NOMO-1 treated with dmso at 0.1 percent for 144 hours (cell line): ENCODE data around the gene FRMPD3.
"Not testable (repeated sequence)": the region's sequence is repeated elsewhere in the genome, so short reads cannot be mapped to it uniquely, and the experiment has no call there.

Experiments
- DNase-seq: peaks from one replicate; lab custom pipeline; 2025; ENCODE audit not compliant: unreplicated experiment; lab: John Stamatoyannopoulos, UW

FRMPD3 gene

GRCh38 chrX:107448998-107449835, at the start of gene FRMPD3:
Gene FRMPD3, plus strand, starts transcription at chrX:107449652. Its CDS starts 76,937 bp downstream, at chrX:107526589.
- no peak for DNase-seq

DNA sequence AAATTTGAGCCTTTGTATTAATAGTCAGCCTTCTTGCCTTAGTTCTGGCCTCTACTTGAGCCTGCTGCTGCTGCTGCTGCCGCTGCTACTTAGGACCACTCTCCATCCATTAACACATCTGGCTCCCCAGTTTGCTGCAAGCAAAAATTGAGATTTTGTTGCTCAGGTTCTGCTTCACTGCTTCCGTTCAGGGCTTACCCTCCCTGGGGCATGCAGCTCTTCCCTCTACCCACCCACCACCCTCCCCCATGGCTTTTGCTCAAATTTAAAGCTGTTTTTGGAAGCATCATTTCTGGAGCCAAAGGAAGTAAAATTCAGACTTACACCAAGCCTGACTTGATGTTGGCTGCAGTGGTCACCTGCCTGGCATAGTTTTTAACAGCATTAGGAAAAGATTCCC, 28.9 kb upstream of the FRMPD3 start:
- DNase-seq = no peak

DNA sequence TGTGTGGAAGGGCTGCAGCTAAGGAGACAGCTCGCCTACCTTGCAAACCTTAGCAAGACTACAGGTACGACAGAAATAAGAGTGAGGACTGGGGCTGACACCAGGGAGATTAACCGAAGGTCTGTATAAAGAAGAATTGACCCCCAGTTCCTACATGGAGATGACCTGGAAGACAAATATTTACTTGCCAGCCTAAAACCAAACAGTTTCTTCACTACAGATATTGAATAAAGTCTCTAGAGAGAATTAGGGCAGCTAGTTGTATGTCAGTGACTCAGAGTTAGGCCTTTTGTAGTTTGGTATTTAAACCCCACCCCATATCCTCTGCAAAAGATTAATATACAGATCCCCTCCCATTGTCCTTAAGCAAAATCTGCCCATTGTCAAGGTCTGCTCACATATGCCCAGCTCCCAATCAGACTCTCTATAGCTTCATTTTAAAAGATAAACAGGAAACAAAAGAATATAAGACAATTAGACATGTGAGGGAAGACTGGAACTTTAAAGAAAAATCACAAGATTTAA, 28.1 kb upstream of the FRMPD3 start:
- DNase-seq = no peak

- DNase-seq = no peak
Observed at GRCh38 chrX:107429090-107429489, 20.4 kb upstream of the FRMPD3 start.

- DNase-seq = no peak
Observed at GRCh38 chrX:107440187-107440586, 9.3 kb upstream of the FRMPD3 start.

- no peak for DNase-seq
Observed at GRCh38 chrX:107440692-107441091, 8.8 kb upstream of the FRMPD3 start.

DNA sequence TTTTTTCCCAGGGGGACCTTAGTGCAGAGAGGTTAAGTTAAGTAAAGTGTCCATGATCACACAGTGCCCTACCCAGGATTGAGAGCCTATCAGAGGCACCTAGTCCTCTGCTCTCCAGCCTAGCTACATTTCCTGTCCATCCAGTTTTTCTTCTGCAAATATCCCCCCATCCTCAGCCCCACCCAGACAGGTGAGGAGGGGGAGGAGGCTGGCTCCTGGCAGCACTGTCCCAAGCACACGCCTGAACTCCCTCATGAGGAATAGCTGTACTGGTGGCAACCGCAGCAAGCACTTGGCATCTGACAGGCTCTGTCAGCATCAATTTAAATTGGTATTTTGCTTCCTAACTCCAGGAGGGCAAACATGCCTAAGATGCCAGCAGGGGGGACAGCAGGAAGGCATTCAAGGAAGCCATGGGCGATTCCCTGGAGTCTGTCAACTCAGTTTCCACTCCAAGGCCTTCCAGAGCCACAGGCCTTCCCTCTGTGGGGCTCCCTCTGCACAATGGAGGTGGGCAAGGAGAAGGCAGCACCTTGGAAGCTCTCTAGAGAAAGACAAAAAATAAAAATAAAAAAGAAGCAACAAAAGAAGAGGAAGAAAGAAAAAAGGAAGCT, 6.4 kb upstream of the FRMPD3 start:
- no peak for DNase-seq

- DNase-seq = no peak
Observed at GRCh38 chrX:107445146-107445545, 4.3 kb upstream of the FRMPD3 start.

DNA sequence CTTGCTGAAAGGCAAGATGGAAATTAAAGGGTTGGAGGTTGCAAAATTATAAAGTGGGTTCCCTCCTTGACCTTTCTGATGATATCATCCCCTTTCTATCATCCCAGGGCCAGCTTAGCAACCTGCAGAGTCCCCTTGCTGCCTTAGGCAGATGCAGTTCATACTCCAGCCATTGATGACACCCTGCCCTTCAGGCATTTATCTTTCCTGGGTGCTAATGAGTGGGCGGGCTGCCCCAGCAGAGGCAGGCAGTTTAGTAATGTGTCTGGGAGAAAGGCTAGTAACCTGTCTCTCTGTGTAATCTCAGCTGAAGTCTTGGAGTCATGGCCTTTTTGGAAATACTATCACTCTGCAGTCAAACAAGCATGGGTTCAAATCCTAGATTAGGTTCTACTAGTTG, 3.8 kb upstream of the FRMPD3 start:
- no peak for DNase-seq

GRCh38 chrX:107447642-107448041, 1.8 kb upstream of the FRMPD3 start:
- DNase-seq = no peak

GRCh38 chrX:107448625-107448997, 841 bp upstream of the FRMPD3 start:
- no peak for DNase-seq

- no peak for DNase-seq
Observed at GRCh38 chrX:107450823-107451509, 1.5 kb downstream of the FRMPD3 start.

DNA sequence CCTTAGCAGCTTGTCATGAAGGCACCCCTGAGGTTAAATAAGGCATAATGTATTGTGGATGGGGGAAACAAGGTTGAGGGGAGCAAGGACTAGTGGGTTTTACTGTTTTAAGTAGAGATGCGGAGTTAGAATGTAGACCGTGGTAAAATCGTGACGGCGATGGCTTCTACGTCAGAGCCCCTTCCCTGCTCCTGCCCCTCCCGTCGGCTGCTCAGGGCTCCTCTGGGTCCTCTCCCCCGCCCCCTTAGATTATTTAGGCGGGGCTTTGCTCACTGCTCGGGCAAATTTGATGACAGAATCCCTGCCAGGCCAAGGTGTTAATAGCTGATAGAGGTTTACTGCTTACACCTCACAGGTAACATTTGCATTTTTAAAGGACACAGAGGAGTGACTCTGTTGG, 2.3 kb downstream of the FRMPD3 start:
- no peak for DNase-seq

GRCh38 chrX:107452581-107452980, 3.1 kb downstream of the FRMPD3 start:
- DNase-seq = no peak

- DNase-seq = no peak
Observed at GRCh38 chrX:107454302-107454701, 4.8 kb downstream of the FRMPD3 start.

GRCh38 chrX:107457289-107457688, 7.8 kb downstream of the FRMPD3 start:
- DNase-seq = no peak

GRCh38 chrX:107465932-107466620, 16.6 kb downstream of the FRMPD3 start:
- no peak for DNase-seq

DNA sequence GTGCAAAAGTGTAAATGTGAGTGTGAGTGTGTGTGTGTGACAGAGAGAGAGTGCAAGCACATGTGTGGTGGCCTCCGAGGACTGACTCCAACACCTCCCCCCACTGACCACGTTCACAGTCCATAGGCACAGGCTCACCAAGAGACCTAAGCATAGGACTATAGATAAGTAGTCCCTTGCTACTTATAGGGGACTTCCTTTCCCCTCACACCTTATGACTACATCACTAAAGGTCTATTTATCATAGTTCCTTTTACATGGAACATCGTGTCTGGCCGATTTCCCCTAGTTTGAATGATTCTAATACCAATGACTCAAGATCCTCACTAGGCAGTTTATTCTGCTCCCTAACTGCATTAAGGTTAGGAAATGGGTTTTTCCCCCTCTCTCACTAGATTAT, 17.8 kb downstream of the FRMPD3 start:
- DNase-seq = no peak

GRCh38 chrX:107470198-107470597, 20.7 kb downstream of the FRMPD3 start:
- DNase-seq = no peak

DNA sequence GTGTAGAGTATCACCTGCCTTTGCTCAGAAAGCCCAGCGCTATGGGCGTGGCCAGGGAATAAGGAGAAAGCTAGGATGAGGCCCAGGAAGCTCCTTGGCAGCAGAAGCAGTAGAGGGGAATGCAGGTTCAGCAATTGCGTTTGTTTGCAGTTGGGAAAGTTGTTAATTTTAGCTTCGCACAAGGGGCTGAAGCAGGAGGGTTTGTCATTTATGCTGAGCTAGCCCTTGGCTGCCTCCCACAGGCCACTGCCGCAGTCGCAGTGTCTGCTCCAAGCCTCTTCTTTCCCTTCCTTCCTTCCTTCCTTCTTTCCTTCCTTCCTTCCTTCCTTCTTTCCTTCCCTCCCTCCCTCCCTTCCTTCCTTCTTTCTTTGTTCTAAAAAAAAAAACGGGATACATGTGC, 21.5 kb downstream of the FRMPD3 start:
- DNase-seq = no peak

GRCh38 chrX:107471420-107471819, 22.0 kb downstream of the FRMPD3 start:
- not testable (repeated sequence) for DNase-seq
